Natural killer cell (primary cell): ENCODE results near the gene ATG9A. TPM values are rescaled to one million over a fixed set of nuclear protein-coding genes. Genes with fewer than 3 reads are reported as not detected.

Experiments
- ATAC-seq, 3 donors: fragments of 150-1000 bp in 2 of 3; fragments of 200-7000 bp in 1 of 3; cut with Tn5 transposase; 1 replicate in 1 of 3; 2 replicates in 2 of 3; pipeline ENCODE4 v1.10.0; 2021; ENCODE audit warnings: mild to moderate bottlenecking in 2 of 3, moderate library complexity in 2 of 3
- DNase-seq, 2 donors: peaks; one replicate each; pipeline versions ENCODE4 v3.0.0 to v3.0.0-alpha.2; 2013 to 2021; ENCODE audit warnings: mixed read lengths in 1 of 2
- H3K27ac ChIP-seq: one replicate; pipeline ENCODE4 v1.5.1; 2013; ENCODE audit warnings: mild to moderate bottlenecking, low read length
- H3K27me3 ChIP-seq: one replicate; pipeline ENCODE4 v1.6.1; 2013; ENCODE audit warnings: low read length; ENCODE audit not compliant: control insufficient read depth, insufficient read depth
- H3K36me3 ChIP-seq: one replicate; pipeline ENCODE4 v1.6.1; 2013; ENCODE audit warnings: low read length; ENCODE audit not compliant: control insufficient read depth, insufficient read depth
- H3K4me1 ChIP-seq: one replicate; pipeline ENCODE4 v1.6.1; 2013; ENCODE audit warnings: low read length; ENCODE audit not compliant: control insufficient read depth, insufficient read depth
- H3K4me3 ChIP-seq: one replicate; pipeline ENCODE4 v1.5.1; 2013; ENCODE audit warnings: low read length
- H3K9me3 ChIP-seq: one replicate; pipeline ENCODE4 v1.6.1; 2013; ENCODE audit warnings: low read length; ENCODE audit not compliant: control insufficient read depth, insufficient read depth
- H3K27ac Mint-ChIP-seq, 2 donors: one replicate each; pipeline ENCODE4 v1.8.0; 2022; ENCODE audit warnings: mild to moderate bottlenecking in 2 of 2, mixed read lengths in 2 of 2, moderate library complexity in 1 of 2
- H3K27me3 Mint-ChIP-seq, 2 donors: one replicate each; pipeline ENCODE4 v1.8.0; 2022; ENCODE audit warnings: low read depth in 2 of 2, mixed read lengths in 2 of 2
- H3K36me3 Mint-ChIP-seq: one replicate; pipeline ENCODE4 v1.8.0; 2022; ENCODE audit warnings: mixed read lengths
- H3K4me1 Mint-ChIP-seq, 2 donors: one replicate each; pipeline ENCODE4 v1.8.0; 2022; ENCODE audit warnings: mixed read lengths in 2 of 2
- H3K4me3 Mint-ChIP-seq: one replicate; pipeline ENCODE4 v1.8.0; 2022; ENCODE audit warnings: mild to moderate bottlenecking, moderate library complexity, mixed read lengths
- H3K9me3 Mint-ChIP-seq, 2 donors: one replicate each; pipeline ENCODE4 v1.8.0; 2022; ENCODE audit warnings: mixed read lengths in 2 of 2
- WGBS: methylation state at CpG from one replicate; pipeline ENCODE4 v1.1.7; 2013; ENCODE audit warnings: missing lambda C conversion rate; ENCODE audit not compliant: insufficient coverage; 5-methylcytosine and 5-hydroxymethylcytosine counted together
- intact Hi-C: fragments of 100-400 bp; cut with micrococcal nuclease; formaldehyde crosslinking; loops from one replicate; pipeline ENCODE4 v1.14.2; 2022
- total RNA-seq, 4 donors: library from RNA; stranded (reverse); fragments of 120-200 nt in 1 of 4; gene quantifications; one replicate each; pipeline versions ENCODE4 v1.2.3 to v1.2.4, GENCODE V29; 2013 to 2022
- TF ChIP-seq, protein P1 (sequence below): fragments of 200-600 bp; IDR thresholded peaks from one replicate; pipeline ENCODE4 v1.8.0; 2022; ENCODE audit warnings: antibody characterized with exemption

Gene ATG9A
- total RNA-seq, 3 donors from 2014 or later (not counting 1 experiment from before 2014, with no cell fraction given), result 98.1 to 110 (median 108) TPM

DNA sequence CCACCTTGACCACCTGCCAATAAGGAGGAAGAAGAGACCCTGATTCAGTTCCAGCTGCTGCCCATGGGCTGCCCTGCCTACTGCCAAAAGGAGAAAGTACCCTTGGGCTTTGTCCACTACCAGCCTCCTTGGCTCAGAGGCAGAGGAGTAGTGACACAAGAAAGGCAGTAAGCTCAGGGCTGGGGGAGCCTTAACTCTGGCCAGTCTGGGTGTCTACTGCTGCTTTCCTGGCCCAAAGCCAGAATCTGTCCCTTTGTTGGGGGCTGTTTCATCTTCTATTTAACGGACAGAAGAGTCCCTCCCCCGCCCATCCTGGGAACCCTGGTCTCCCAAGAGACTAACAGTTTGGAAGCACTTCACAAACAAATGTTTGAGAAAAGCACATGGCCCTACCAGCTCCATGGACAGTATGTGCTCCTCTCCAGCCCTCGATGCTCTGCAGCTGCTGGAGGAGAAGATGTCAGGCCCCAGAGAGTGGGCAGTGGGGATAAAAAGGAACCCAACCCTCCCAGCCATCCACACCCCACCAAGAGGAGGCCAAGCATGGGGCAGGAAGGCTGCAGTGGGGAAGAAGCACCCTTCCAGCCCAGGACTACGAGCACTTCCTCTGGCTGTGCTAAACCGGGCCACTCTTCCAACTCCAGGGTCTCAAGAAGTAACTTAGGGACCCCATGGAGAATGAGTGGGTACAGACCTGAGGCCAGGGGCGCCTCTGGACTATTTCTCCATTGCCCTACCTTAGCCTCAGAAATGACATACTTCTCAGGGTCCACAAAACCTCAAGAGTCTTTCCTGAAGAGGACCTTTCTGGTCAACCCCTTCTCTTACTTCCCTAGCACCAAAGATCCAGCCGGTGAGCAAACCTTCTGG, 1.2 kb downstream of the ATG9A start:
- Histone ChIP-seq H3K4me3 (peak overlapping the region; percentile 88), H3K9me3 (no peaks in the 10 kb centered on the region), H3K4me1 (peaks cover 37% of the 10 kb centered on the region), H3K36me3 (peaks cover 46% of the 10 kb centered on the region), H3K27me3 (no peaks in the 10 kb centered on the region), H3K27ac (peak overlapping the region; percentile 71)
- TF ChIP-seq, protein P1, sequence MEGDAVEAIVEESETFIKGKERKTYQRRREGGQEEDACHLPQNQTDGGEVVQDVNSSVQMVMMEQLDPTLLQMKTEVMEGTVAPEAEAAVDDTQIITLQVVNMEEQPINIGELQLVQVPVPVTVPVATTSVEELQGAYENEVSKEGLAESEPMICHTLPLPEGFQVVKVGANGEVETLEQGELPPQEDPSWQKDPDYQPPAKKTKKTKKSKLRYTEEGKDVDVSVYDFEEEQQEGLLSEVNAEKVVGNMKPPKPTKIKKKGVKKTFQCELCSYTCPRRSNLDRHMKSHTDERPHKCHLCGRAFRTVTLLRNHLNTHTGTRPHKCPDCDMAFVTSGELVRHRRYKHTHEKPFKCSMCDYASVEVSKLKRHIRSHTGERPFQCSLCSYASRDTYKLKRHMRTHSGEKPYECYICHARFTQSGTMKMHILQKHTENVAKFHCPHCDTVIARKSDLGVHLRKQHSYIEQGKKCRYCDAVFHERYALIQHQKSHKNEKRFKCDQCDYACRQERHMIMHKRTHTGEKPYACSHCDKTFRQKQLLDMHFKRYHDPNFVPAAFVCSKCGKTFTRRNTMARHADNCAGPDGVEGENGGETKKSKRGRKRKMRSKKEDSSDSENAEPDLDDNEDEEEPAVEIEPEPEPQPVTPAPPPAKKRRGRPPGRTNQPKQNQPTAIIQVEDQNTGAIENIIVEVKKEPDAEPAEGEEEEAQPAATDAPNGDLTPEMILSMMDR, result no peak
- no peaks in the 10 kb centered on the region for H3K27me3 Mint-ChIP-seq
- intact Hi-C loops, result loop anchor here (2.0 kb wide), 1 partner anchor 17 kb away; the partner anchor contains the start of genes GLB1L and STK16
- ATAC-seq (no peak), DNase-seq (no peak)
- peaks cover 9% of the 10 kb centered on the region for H3K36me3 Mint-ChIP-seq
- H3K27ac Mint-ChIP-seq, result peak overlapping the region; percentile 99
- WGBS, result 37% methylated on average over 6 of the region's 7 CpGs
- peak overlapping the region; percentile 100 for H3K4me3 Mint-ChIP-seq
- no peaks in the 10 kb centered on the region for H3K9me3 Mint-ChIP-seq
- H3K4me1 Mint-ChIP-seq, result peaks cover 31 to 54% of the 10 kb centered on the region in 2 donors

DNA sequence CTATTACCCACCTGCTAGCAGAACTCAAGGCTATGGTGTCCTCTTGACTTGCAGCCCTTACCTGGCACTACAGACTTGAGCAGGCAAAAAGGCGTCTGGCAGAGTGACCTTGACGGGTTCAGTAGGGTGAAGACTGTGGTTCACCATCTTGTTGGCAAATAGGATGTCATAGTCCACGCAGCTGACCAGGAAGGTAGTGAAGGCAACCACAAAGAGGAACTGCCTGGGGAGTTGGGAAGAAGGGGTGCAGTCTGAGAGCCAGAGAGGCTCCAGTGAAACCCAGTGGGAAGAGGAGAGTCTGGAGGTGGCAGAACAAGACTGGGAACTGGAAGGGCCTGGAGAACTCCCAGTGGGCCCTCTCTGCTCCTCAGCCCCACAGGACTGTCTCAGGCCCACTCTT, 4.1 kb downstream of the ATG9A start:
- no peak overlapping the region for H3K4me3 Mint-ChIP-seq
- no peaks in the 10 kb centered on the region for H3K9me3 Mint-ChIP-seq
- DNase-seq, result no peak
- H3K4me1 Mint-ChIP-seq, result peaks cover 27 to 43% of the 10 kb centered on the region in 2 donors
- Histone ChIP-seq H3K36me3 (peaks cover 56% of the 10 kb centered on the region), H3K4me3 (no peak overlapping the region), H3K27ac (no peak overlapping the region), H3K4me1 (peaks cover 29% of the 10 kb centered on the region), H3K9me3 (no peaks in the 10 kb centered on the region), H3K27me3 (no peaks in the 10 kb centered on the region)
- WGBS, result 50% methylated on average over 3 of the region's 3 CpGs
- intact Hi-C loops, result no loop called here
- H3K27ac Mint-ChIP-seq, result peak overlapping the region in 1 of 2 donors; percentile 24
- TF ChIP-seq, protein P1, result no peak
- H3K36me3 Mint-ChIP-seq, result peaks cover 7% of the 10 kb centered on the region
- no peaks in the 10 kb centered on the region for H3K27me3 Mint-ChIP-seq
- ATAC-seq, result no peak

DNA sequence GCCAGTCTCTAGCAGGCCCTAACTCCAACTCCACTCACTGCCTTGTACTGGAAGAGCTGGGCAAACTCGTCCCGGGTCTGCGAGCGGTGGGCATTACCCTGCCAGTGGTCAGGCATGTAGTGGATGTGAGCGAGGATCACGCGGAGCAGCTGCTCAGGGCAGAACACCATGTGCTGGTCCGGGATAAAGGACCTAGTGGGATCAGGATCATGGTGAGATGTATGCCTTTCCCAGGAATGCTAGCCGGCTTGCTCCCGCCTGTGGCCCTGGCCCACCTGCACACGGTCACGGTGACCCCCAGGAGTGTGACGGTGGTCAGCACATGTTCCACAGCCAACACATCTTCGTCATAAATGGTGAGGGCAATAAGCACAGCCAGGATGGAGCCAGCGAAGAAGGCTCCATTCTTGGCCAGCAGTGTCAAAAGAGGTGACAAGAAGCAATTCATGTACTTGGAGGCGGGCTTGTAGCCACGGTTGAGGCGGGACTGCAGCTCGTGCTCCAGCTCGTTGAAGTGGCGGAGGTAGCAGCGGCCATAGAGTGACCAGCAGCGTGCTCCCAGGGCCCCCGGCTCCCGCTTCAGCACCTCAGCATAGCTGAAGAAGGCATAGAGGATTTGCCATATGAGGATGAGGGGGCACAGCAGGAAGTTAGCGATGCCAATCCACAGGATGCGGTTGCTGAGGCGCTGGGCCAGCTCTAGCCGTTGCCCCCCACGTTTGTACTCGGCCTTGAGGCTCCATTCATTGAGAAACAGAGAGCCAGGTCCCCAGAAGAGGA, 5.4 kb downstream of the ATG9A start:
- peaks cover 60% of the 10 kb centered on the region for H3K36me3 ChIP-seq
- H3K4me1 ChIP-seq, result peaks cover 33% of the 10 kb centered on the region
- TF ChIP-seq, protein P1, result no peak
- Mint-ChIP-seq H3K4me1 (peaks cover 15 to 36% of the 10 kb centered on the region in 2 donors), H3K4me3 (no peak overlapping the region), H3K27me3 (no peaks in the 10 kb centered on the region), H3K27ac (no peak overlapping the region), H3K9me3 (no peaks in the 10 kb centered on the region), H3K36me3 (peaks cover 7% of the 10 kb centered on the region)
- WGBS, result 96% methylated on average over 31 of the region's 31 CpGs
- H3K27me3 ChIP-seq, result no peaks in the 10 kb centered on the region
- no peak overlapping the region for H3K27ac ChIP-seq
- no peak overlapping the region for H3K4me3 ChIP-seq
- ATAC-seq (no peak), DNase-seq (no peak)
- intact Hi-C loops, result no loop called here
- no peaks in the 10 kb centered on the region for H3K9me3 ChIP-seq
